ENCODE results near the gene PRKG1. TPM values are rescaled to one million over a fixed set of nuclear protein-coding genes. Genes with fewer than 3 reads are reported as not detected.

Gene PRKG1
- total and polyA plus RNA-seq, 2 donors from 2014 or later, result 3.6 to 14.8 TPM

DNA sequence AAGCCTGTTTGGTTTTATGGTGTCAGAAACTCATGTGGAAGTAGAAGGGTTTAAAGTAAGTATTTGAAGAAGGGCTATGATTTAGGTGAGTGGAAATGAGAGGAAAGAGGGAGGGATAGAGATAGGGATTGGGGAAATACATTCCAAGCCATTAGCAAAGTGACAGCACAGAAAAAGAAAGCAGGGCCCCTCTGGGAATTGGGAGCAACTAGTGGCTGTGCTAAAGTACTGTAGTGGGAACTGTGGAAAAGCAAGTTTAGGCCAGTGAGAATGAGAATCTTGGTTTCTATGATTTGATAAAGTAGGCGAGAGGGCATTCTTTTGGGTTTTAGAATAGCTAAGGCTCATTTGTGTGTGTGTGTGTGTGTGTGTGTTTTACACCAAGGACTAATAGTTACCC is 5.0 kb downstream of the PRKG1 start:
- DNase-seq (no peak), FAIRE-seq (no peak)
- no peaks in the 10 kb centered on the region for H3K27me3 ChIP-seq (ENCODE audit: control insufficient read depth, insufficient read depth, low read length)
- H3K36me3 ChIP-seq (ENCODE audit: control insufficient read depth in 2 of 3, insufficient read depth in 3 of 3, low read length in 3 of 3), result no peaks in the 10 kb centered on the region
- no peak overlapping the region for H3K4me3 ChIP-seq (ENCODE audit: low read length in 3 of 3)
- intact Hi-C loops (cut with DNase I), result no loop called here
- H3K9me3 ChIP-seq (ENCODE audit: control insufficient read depth in 2 of 3, insufficient read depth in 1 of 3, low read length in 3 of 3), result no peaks in the 10 kb centered on the region
- TF ChIP-seq, protein P1, sequence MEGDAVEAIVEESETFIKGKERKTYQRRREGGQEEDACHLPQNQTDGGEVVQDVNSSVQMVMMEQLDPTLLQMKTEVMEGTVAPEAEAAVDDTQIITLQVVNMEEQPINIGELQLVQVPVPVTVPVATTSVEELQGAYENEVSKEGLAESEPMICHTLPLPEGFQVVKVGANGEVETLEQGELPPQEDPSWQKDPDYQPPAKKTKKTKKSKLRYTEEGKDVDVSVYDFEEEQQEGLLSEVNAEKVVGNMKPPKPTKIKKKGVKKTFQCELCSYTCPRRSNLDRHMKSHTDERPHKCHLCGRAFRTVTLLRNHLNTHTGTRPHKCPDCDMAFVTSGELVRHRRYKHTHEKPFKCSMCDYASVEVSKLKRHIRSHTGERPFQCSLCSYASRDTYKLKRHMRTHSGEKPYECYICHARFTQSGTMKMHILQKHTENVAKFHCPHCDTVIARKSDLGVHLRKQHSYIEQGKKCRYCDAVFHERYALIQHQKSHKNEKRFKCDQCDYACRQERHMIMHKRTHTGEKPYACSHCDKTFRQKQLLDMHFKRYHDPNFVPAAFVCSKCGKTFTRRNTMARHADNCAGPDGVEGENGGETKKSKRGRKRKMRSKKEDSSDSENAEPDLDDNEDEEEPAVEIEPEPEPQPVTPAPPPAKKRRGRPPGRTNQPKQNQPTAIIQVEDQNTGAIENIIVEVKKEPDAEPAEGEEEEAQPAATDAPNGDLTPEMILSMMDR (IDR thresholded peaks at IDR 0.05; ENCODE audit: borderline replicate concordance, extremely low read depth, insufficient read depth), result no peak
- peaks cover 0 to 6% (median 6%) of the 10 kb centered on the region in 3 donors for H3K4me1 ChIP-seq (ENCODE audit: control insufficient read depth in 2 of 3, insufficient read depth in 2 of 3, low read depth in 1 of 3, low read length in 3 of 3)
- H3K9ac ChIP-seq (ENCODE audit: low read length in 3 of 3), result no peak overlapping the region
- H3K27ac ChIP-seq (ENCODE audit: low read depth in 2 of 2, low read length in 2 of 2), result no peak overlapping the region

DNA sequence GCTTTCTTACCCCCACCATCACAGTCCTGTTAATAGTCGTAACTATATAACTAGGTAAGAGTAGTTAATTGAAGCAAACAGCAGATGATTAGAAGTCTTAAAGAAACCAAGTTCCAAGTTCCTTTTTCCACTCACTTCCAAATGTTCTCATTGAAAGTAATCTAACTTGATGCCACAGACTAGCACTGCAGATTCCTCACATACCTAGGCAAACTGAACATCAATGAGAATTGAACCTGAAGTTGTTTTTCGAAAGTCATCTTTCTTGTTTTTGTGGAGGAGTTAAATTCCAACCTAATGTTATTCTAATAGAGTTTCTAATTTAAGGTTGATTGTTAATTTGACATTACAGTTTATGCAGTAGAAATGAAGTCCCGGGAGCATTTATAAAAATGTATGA is 5.5 kb downstream of the PRKG1 start:
- FAIRE-seq, result no peak
- no peak overlapping the region for H3K27ac ChIP-seq (ENCODE audit: low read depth in 2 of 2, low read length in 2 of 2)
- no peak overlapping the region for H3K4me3 ChIP-seq (ENCODE audit: low read length in 3 of 3)
- H3K9ac ChIP-seq (ENCODE audit: low read length in 3 of 3), result no peak overlapping the region
- intact Hi-C loops (cut with DNase I), result no loop called here
- no peaks in the 10 kb centered on the region for H3K27me3 ChIP-seq (ENCODE audit: control insufficient read depth, insufficient read depth, low read length)
- H3K4me1 ChIP-seq (ENCODE audit: control insufficient read depth in 2 of 3, insufficient read depth in 2 of 3, low read depth in 1 of 3, low read length in 3 of 3), result peaks cover 0 to 6% (median 3%) of the 10 kb centered on the region in 3 donors
- TF ChIP-seq, protein P1 (IDR thresholded peaks at IDR 0.05; ENCODE audit: borderline replicate concordance, extremely low read depth, insufficient read depth), result no peak
- no peaks in the 10 kb centered on the region for H3K36me3 ChIP-seq (ENCODE audit: control insufficient read depth in 2 of 3, insufficient read depth in 3 of 3, low read length in 3 of 3)
- DNase-seq, result no peak
- no peaks in the 10 kb centered on the region for H3K9me3 ChIP-seq (ENCODE audit: control insufficient read depth in 2 of 3, insufficient read depth in 1 of 3, low read length in 3 of 3)

DNA sequence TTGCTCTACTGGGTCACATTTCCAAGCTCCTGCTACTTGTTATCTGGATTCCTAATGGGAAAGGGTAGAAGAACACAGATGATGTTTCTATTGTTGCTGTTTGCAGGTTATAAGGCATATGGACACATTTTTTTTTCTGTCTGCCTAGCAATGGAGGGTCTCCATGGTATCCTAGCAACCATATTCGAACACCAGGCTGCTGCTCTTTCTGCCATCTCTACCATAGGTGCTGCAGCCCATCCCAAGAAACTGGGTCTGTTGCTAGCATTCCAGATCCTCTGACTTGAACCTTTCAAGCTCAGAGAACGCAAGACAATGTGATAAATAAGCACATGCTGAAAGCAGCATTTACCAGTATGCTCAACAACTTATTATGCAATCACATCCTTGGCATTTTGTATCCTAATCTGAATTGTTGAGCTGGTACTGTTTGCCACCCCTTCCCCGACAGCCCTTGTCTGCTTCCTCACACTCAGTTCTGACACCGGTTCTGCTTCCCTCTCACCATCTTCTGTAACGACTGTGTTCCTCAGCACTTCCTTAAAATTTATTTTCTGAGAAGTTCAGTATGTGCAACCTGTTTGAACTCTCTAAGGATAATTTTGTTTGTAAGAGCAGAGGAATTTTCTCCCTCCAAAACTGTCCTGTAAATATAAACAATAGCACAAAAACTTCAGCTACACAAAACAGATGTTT is 6.2 kb downstream of the PRKG1 start:
- DNase-seq, result no peak
- TF ChIP-seq, protein P1 (IDR thresholded peaks at IDR 0.05; ENCODE audit: borderline replicate concordance, extremely low read depth, insufficient read depth), result no peak
- intact Hi-C loops (cut with DNase I), result no loop called here
- Histone ChIP-seq H3K27ac (ENCODE audit: low read depth in 2 of 2, low read length in 2 of 2) (no peak overlapping the region), H3K27me3 (ENCODE audit: control insufficient read depth, insufficient read depth, low read length) (no peaks in the 10 kb centered on the region), H3K9me3 (ENCODE audit: control insufficient read depth in 2 of 3, insufficient read depth in 1 of 3, low read length in 3 of 3) (no peaks in the 10 kb centered on the region), H3K36me3 (ENCODE audit: control insufficient read depth in 2 of 3, insufficient read depth in 3 of 3, low read length in 3 of 3) (no peaks in the 10 kb centered on the region), H3K4me3 (ENCODE audit: low read length in 3 of 3) (no peak overlapping the region), H3K9ac (ENCODE audit: low read length in 3 of 3) (no peak overlapping the region), H3K4me1 (ENCODE audit: control insufficient read depth in 2 of 3, insufficient read depth in 2 of 3, low read depth in 1 of 3, low read length in 3 of 3) (peaks cover 0 to 6% (median 3%) of the 10 kb centered on the region in 3 donors)
- no peak for FAIRE-seq
